Dedifferentiated amniotic fluid mesenchymal stem cell (primary cell): ENCODE results near the gene CDC42.
"Not testable (repeated sequence)": the region's sequence is repeated elsewhere in the genome, so short reads cannot be mapped to it uniquely, and the experiment has no call there.

Experiments
- DNase-seq: peaks from one replicate; pipeline ENCODE4 v3.0.0-alpha.2; 2016; ENCODE audit errors: extremely low spot score

Gene CDC42

GRCh38 chr1:22074803-22075202 lies 22.3 kb downstream of the CDC42 start:
- DNase-seq, result no peak

- no peak for DNase-seq
These were observed 23.2 kb downstream of the CDC42 start for GRCh38 chr1:22075718-22076117.

GRCh38 chr1:22076346-22076745 lies 23.8 kb downstream of the CDC42 start:
- no peak for DNase-seq

GRCh38 chr1:22077728-22078127 lies 25.2 kb downstream of the CDC42 start:
- no peak for DNase-seq

GRCh38 chr1:22078133-22078532 lies 25.6 kb downstream of the CDC42 start:
- no peak for DNase-seq

GRCh38 chr1:22080191-22080590 lies 27.7 kb downstream of the CDC42 start:
- no peak for DNase-seq

- no peak for DNase-seq
These were observed 35.8 kb downstream of the CDC42 start for GRCh38 chr1:22088331-22088730.

- no peak for DNase-seq
These were observed 36.6 kb downstream of the CDC42 start for GRCh38 chr1:22089134-22089571.

GRCh38 chr1:22089787-22090186 lies 37.3 kb downstream of the CDC42 start:
- no peak for DNase-seq

- no peak for DNase-seq
These were observed 38.4 kb downstream of the CDC42 start for GRCh38 chr1:22090867-22091266.

GRCh38 chr1:22092026-22092768 lies 39.7 kb downstream of the CDC42 start:
- DNase-seq, result not testable (repeated sequence)

GRCh38 chr1:22093513-22093912 lies 41.0 kb downstream of the CDC42 start:
- DNase-seq, result no peak

- no peak for DNase-seq
These were observed 43.5 kb downstream of the CDC42 start for GRCh38 chr1:22096036-22096435.

GRCh38 chr1:22096463-22096862 lies 44.0 kb downstream of the CDC42 start:
- DNase-seq, result no peak

- no peak for DNase-seq
These were observed 46.2 kb downstream of the CDC42 start for GRCh38 chr1:22098752-22099151.

GRCh38 chr1:22100168-22100567 lies 47.7 kb downstream of the CDC42 start:
- no peak for DNase-seq

- no peak for DNase-seq
These were observed 48.7 kb downstream of the CDC42 start for GRCh38 chr1:22101199-22101598.

GRCh38 chr1:22101995-22102394 lies 49.5 kb downstream of the CDC42 start:
- no peak for DNase-seq

GRCh38 chr1:22102746-22103145 lies 50.2 kb downstream of the CDC42 start:
- no peak for DNase-seq

- DNase-seq, result no peak
These were observed 51.6 kb downstream of the CDC42 start for GRCh38 chr1:22104094-22104493.

- no peak for DNase-seq
These were observed 52.4 kb downstream of the CDC42 start for GRCh38 chr1:22104865-22105437.

GRCh38 chr1:22105611-22106207 lies 53.2 kb downstream of the CDC42 start:
- peak; percentile 16 for DNase-seq

- no peak for DNase-seq
These were observed 54.6 kb downstream of the CDC42 start for GRCh38 chr1:22107126-22107525.
